Neutrophil (primary cell): ENCODE results near the gene TAAR5.

ENCODE experiments used
- H3K27ac ChIP-seq: fragments of 200-600 bp; sonication (generic); 2 replicates; pipeline ENCODE4 v1.5.1; 2016; ENCODE audit warnings: mild to moderate bottlenecking, moderate library complexity
- H3K27me3 ChIP-seq: fragments of 200-600 bp; sonication (generic); 2 replicates; pipeline ENCODE4 v1.6.0; 2016; ENCODE audit warnings: mild to moderate bottlenecking
- H3K36me3 ChIP-seq: fragments of 200-600 bp; sonication (generic); 2 replicates; pipeline ENCODE4 v1.5.1; 2017
- H3K4me1 ChIP-seq, 2 experiments: fragments of 200-600 bp in 1 of 2; sonication (generic) in 1 of 2; 1 replicate in 1 of 2; 2 replicates in 1 of 2; pipeline versions ENCODE4 v1.5.1 to v1.6.1; 2013 to 2016; ENCODE audit warnings: low read depth in 1 of 2, low read length in 1 of 2, mild to moderate bottlenecking in 1 of 2, moderate library complexity in 1 of 2; ENCODE audit not compliant: control insufficient read depth in 1 of 2, insufficient read depth in 1 of 2
- H3K4me3 ChIP-seq, 2 experiments: fragments of 200-600 bp in 1 of 2; sonication (generic) in 1 of 2; 1 replicate in 1 of 2; 2 replicates in 1 of 2; pipeline ENCODE4 v1.5.1; 2013 to 2016; ENCODE audit warnings: low read depth in 1 of 2, low read length in 1 of 2, mild to moderate bottlenecking in 1 of 2, moderate library complexity in 1 of 2
- H3K9me3 ChIP-seq: fragments of 200-600 bp; sonication (generic); 2 replicates; pipeline ENCODE4 v1.5.1; 2016
- CTCF ChIP-seq: fragments of 200-600 bp; sonication (generic); IDR thresholded peaks from 2 replicates; pipeline ENCODE4 v1.5.1; 2016; ENCODE audit warnings: antibody characterized with exemption

The TAAR5 gene

GRCh38 chr6:132551214-132551613, 38.3 kb downstream of the TAAR5 start:
- peaks cover 36% of the 10 kb centered on the region for H3K27me3 ChIP-seq
- TF ChIP-seq CTCF: no peak
- no peaks in the 10 kb centered on the region for H3K36me3 ChIP-seq
- no peaks in the 10 kb centered on the region for H3K4me1 ChIP-seq
- H3K27ac ChIP-seq: no peak overlapping the region
- H3K4me3 ChIP-seq: no peak overlapping the region
- H3K9me3 ChIP-seq: no peaks in the 10 kb centered on the region

- Histone ChIP-seq H3K4me3 (no peak overlapping the region), H3K36me3 (no peaks in the 10 kb centered on the region), H3K4me1 (no peaks in the 10 kb centered on the region), H3K27ac (no peak overlapping the region), H3K9me3 (no peaks in the 10 kb centered on the region), H3K27me3 (peaks cover 34% of the 10 kb centered on the region)
- TF ChIP-seq CTCF: no peak
These were observed 40.6 kb downstream of the TAAR5 start for GRCh38 chr6:132548746-132549463.

GRCh38 chr6:132544826-132545225, 44.7 kb downstream of the TAAR5 start:
- no peaks in the 10 kb centered on the region for H3K9me3 ChIP-seq
- peaks cover 36% of the 10 kb centered on the region for H3K27me3 ChIP-seq
- no peak overlapping the region for H3K27ac ChIP-seq
- H3K4me3 ChIP-seq: no peak overlapping the region
- no peaks in the 10 kb centered on the region for H3K36me3 ChIP-seq
- no peak for TF ChIP-seq CTCF
- H3K4me1 ChIP-seq: no peaks in the 10 kb centered on the region
